Measurements from ENCODE around the gene ROR2. TPM values are rescaled to one million over a fixed set of nuclear protein-coding genes. Genes with fewer than 3 reads are reported as not detected.

Gene ROR2
- total RNA-seq, 1 experiment from 2014 or later: 5.9 TPM

- in situ Hi-C loops (cut with HindIII; ENCODE audit: low pct_unique_long_range_greater_than_20kb, low sequenced_read_pairs) (no loop called here), intact Hi-C loops (cut with micrococcal nuclease; ENCODE audit: unreplicated experiment) (no loop called here)
- POLR2A ChIA-PET: interaction anchor here (0.6 kb wide), 1 partner anchor 1497 kb away, joined by 3 read pairs; no protein-coding TSS in a partner anchor
Measured at GRCh38 chr9:91718071-91718470, 232.0 kb downstream of the ROR2 start.

GRCh38 chr9:91716815-91717214 lies 233.2 kb downstream of the ROR2 start:
- no peaks in the 10 kb centered on the region for H3K4me1 ChIP-seq (ENCODE audit: control insufficient read depth, insufficient read depth, low read length)
- no peak for DNase-seq (ENCODE audit: low read depth, low spot score)
- no peak for TF ChIP-seq CTCF (IDR thresholded peaks at IDR 0.05)
- H3K27ac ChIP-seq (ENCODE audit: low read length): no peak overlapping the region
- H3K36me3 ChIP-seq (ENCODE audit: control insufficient read depth, insufficient read depth, low read length): no peaks in the 10 kb centered on the region
- CTCF ChIA-PET: no interaction called here
- POLR2A ChIA-PET: no interaction called here
- in situ Hi-C loops (cut with HindIII; ENCODE audit: low pct_unique_long_range_greater_than_20kb, low sequenced_read_pairs) (no loop called here), intact Hi-C loops (cut with micrococcal nuclease; ENCODE audit: unreplicated experiment) (no loop called here)
- H3K27me3 ChIP-seq (ENCODE audit: control insufficient read depth, insufficient read depth, low read length): no peaks in the 10 kb centered on the region
- no peak for ATAC-seq
- no peaks in the 10 kb centered on the region for H3K9me3 ChIP-seq (ENCODE audit: control insufficient read depth, insufficient read depth, low read depth, low read length)
- no TSS peak for BruUV-seq (replicated peaks)
- H3K4me3 ChIP-seq (ENCODE audit: low read depth in 2 of 2, low read length in 2 of 2): no peak overlapping the region

More at GRCh38 chr9:91718071-91718470, 232.0 kb downstream of the ROR2 start:
- H3K27me3 ChIP-seq (ENCODE audit: control insufficient read depth, insufficient read depth, low read length): no peaks in the 10 kb centered on the region
- no peaks in the 10 kb centered on the region for H3K36me3 ChIP-seq (ENCODE audit: control insufficient read depth, insufficient read depth, low read length)
- ATAC-seq (no peak), DNase-seq (ENCODE audit: low read depth, low spot score) (no peak)
- CTCF ChIA-PET: interaction anchor here (0.5 to 0.6 kb wide), 3 partner anchors 16 to 298 kb away, joined by 3 to 13 read pairs (median 3); no protein-coding TSS in a partner anchor
- H3K27ac ChIP-seq (ENCODE audit: low read length): no peak overlapping the region
- no TSS peak for BruUV-seq (replicated peaks)
- TF ChIP-seq REST (IDR thresholded peaks at IDR 0.05; ENCODE audit: insufficient read depth in 1 of 2, low read depth in 2 of 2, low read length in 1 of 2) (no peak), POLR2AphosphoS5 (IDR thresholded peaks at IDR 0.05; ENCODE audit: low read depth, low read length) (no peak), TCF7L2 (IDR thresholded peaks at IDR 0.05; ENCODE audit: low read depth, low read length) (no peak), SIN3A (IDR thresholded peaks at IDR 0.05; ENCODE audit: borderline replicate concordance, insufficient read depth, low read depth, low read length) (no peak), CTCF (IDR thresholded peaks at IDR 0.05) (no peak)
- no peaks in the 10 kb centered on the region for H3K9me3 ChIP-seq (ENCODE audit: control insufficient read depth, insufficient read depth, low read depth, low read length)
- H3K4me3 ChIP-seq (ENCODE audit: low read depth in 2 of 2, low read length in 2 of 2): no peak overlapping the region
- no peaks in the 10 kb centered on the region for H3K4me1 ChIP-seq (ENCODE audit: control insufficient read depth, insufficient read depth, low read length)

Measured in Panc1 (cell line).